Caki2 (cell line): ENCODE measurements around the gene HSPBP1. TPM values are rescaled to one million over a fixed set of nuclear protein-coding genes. Genes with fewer than 3 reads are reported as not detected.

Experiments
- DNase-seq: peaks from one replicate; pipeline ENCODE4 v3.0.0-alpha.2; 2015; ENCODE audit warnings: low read depth
- in situ Hi-C: cut with HindIII; loops from 2 replicates; pipeline ENCODE4 v1.10.0; 2016; ENCODE audit warnings: low sequenced_read_pairs, low pct_unique_long_range_greater_than_20kb, mixed read lengths
- total RNA-seq: library from RNA; depleted of rRNA; stranded (reverse); fragments of >200 nt; shearing (Covaris generic); gene quantifications from 2 replicates; pipeline ENCODE4 v1.2.3, GENCODE V29; 2014; ENCODE audit warnings: low replicate concordance

HSPBP1 gene
- total RNA-seq, 1 experiment from 2014 or later = 145 TPM

GRCh38 chr19:55283548-55284377 is 3.9 kb upstream of the HSPBP1 start, which contains the start of gene BRSK1:
BRSK1 (plus strand) TSS chr19:55283997; CDS start chr19:55284443, 446 bp downstream.
- in situ Hi-C loops = no loop called here

DNA sequence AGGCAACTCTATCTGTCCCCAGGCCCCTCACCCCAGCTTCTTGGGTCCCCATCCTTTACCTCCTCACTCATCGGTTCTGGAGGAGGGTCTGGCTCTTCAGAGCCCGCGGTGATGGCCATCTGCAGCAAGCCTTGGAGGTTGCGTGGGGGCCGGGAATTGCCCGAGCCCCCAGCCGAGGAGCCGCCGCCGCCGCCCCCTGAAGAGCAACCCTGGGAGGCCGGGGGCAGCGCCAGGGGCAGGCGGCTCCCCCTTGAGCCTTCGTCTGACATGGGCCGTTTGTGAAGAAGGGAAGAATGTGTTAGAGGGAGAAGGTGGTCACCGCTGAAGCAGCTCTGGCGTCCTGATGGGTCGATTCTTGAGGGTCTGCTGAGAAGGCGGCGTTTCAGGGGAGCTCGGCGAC is 570 bp downstream of the HSPBP1 start:
- in situ Hi-C loops = no loop called here
- no peak for DNase-seq

More at GRCh38 chr19:55283548-55284377, 3.9 kb upstream of the HSPBP1 start, which contains the start of gene BRSK1:
- DNase-seq = no peak

GRCh38 chr19:55278391-55279135 is 1.3 kb downstream of the HSPBP1 start:
- no peak for DNase-seq
- in situ Hi-C loops = no loop called here

DNA sequence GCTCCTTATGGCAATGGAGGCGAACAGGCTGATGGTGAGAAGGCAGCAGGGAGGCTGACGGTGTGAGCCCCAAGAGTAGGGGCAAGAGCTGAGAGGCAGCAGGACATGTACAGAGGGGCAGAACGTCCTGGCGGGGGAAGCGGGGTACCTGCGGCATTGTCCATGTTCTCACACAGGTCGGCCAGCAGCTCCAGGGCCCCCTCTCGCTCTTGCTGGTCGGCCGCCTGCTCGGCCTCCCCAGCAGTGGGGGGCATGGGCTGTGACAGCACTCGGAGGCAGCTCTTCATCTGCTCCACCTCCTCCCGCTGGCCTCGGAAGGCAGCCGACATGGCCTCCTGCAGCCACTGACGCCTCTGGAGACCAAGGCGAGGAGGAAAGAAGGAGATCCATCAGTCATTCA is 2.4 kb downstream of the HSPBP1 start:
- DNase-seq = no peak
- in situ Hi-C loops = no loop called here

GRCh38 chr19:55276720-55277430 is 3.0 kb downstream of the HSPBP1 start:
- in situ Hi-C loops = no loop called here
- no peak for DNase-seq

GRCh38 chr19:55275851-55276719 is 3.8 kb downstream of the HSPBP1 start:
- in situ Hi-C loops = no loop called here
- no peak for DNase-seq

DNA sequence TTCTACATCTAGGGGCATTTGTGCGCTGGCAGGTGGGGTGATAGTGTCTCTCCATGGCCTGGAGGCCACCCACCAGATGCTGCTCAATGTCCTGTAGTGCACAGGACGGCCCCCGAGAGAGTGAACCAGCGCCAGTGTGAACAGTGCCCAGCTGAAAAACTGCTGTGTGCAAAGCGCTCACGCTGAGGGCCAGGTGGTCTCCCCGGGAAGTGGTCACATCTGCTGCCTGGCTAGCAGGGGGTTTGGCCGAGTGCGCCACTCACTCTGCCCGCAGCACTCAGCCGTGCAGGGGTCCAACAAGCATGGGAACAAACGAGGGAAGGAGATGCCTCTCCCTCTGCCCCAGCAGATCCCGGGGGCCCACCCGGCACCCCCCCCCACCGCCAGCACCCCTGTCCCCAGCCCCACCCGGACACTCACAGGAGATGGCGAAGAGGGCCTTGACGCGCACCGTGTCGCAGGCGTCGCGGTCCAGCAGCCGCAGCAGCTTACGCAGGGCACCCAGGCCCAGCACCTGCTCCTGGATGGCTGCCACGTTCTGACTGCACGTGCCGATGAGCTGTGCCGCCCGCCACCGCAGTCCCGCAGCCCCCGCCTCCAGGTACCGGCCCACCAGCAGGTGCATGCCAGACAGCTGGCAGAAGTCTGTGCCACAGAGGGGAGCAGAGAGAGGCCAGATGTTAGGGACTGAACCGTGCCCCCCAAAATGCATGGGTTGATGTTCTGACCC is 5.8 kb downstream of the HSPBP1 start:
- DNase-seq = no peak
- in situ Hi-C loops = no loop called here

- in situ Hi-C loops = no loop called here
- DNase-seq = no peak
These were observed 7.8 kb downstream of the HSPBP1 start for GRCh38 chr19:55272142-55272541.

GRCh38 chr19:55270172-55270942 is 9.6 kb downstream of the HSPBP1 start:
- in situ Hi-C loops = no loop called here
- no peak for DNase-seq

DNA sequence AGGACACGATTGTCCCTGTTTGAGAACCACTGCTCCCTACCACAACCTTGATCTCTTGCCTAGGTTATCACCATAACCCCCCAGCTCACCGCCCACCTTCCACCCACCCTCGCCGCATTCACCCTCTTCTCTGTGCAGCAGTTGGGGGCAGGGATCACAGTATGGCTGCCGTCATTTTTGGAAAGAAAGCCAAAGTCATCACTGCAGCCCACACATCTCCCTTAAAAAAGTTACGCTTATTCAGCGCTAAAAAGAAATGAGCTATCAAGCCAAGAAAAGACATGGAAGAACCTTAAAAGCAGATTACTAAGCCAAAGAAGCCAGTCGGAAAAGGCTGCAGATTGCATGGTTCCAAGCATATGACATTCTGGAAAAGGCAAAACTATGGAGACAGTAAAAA is 10.6 kb downstream of the HSPBP1 start:
- DNase-seq = no peak
- in situ Hi-C loops = no loop called here

GRCh38 chr19:55266840-55267239 is 13.1 kb downstream of the HSPBP1 start:
- in situ Hi-C loops = no loop called here
- DNase-seq = no peak

- DNase-seq = no peak
- in situ Hi-C loops = no loop called here
These were observed 13.5 kb downstream of the HSPBP1 start for GRCh38 chr19:55266404-55266803.

DNA sequence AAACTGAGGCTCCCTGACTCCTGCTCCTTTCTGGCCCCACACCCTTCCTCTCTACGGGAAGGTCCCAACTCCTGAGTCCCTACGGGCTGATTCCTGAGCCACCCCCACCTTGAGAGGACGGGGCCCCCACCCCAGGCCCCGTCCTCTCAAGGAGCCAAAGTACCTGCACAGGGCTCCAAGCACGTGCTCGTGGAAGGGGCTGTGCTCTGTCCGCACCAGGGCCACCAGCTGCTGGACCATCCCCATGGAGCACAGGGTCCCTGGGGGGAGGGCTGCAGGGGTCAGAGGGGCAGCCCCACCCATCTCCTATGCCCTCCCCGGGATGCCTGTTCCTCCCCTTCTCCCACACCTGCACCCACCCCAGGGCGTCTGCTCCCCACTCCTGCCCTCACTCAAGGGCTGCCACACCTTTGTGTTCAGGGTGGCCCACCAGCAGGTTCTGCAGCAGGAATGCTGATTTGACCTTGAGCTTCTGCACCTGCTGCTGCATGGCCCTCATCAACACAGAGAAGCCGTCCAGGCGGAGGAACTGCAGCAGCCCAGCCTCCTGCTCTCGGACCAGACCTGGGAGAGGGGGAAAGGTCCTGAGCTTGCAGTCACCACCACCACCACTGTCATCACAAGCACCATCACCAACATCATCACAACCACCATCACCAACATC is 14.1 kb downstream of the HSPBP1 start:
- in situ Hi-C loops = no loop called here

DNA sequence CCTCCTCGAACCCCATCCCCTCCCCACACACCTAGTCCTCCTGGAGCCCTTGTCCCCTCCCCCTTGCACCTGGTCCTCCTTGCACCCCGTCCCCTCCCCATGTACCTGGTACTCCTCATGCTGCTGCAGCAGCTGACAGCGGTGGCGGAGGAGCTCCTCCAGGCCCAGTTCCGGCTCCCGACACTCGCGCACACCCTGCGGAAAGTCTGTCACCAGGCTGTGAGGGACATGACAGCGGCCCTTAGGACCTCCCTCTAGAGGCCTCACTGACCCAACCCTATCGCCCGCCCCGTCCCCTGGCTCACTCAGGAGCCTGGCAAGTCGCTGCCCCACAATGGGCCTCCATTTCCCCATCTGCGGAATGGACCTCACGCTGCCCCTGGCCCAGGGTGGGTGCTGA is 14.7 kb downstream of the HSPBP1 start:
- in situ Hi-C loops = no loop called here
- DNase-seq = no peak

More for the DNA sequence above, 14.1 kb downstream of the HSPBP1 start:
- no peak for DNase-seq

DNA sequence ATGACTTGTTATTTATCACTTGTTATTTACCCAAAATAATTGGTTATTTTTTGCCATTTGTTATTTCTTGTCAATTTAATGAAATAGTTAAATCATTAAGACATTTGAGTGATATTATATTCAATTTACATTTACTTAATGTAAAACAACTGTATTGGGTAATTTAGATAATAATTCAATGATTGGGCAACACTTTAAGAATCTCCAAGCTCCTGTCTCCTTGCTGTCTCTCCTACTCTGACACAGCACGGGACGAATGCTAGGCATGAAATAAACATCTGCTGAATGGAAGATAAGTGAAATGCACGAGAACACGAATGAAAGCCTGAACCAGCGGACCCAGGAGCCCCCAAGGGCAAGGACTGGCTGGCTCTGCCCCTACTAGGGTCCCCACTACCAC is 15.4 kb downstream of the HSPBP1 start:
- no peak for DNase-seq

DNA sequence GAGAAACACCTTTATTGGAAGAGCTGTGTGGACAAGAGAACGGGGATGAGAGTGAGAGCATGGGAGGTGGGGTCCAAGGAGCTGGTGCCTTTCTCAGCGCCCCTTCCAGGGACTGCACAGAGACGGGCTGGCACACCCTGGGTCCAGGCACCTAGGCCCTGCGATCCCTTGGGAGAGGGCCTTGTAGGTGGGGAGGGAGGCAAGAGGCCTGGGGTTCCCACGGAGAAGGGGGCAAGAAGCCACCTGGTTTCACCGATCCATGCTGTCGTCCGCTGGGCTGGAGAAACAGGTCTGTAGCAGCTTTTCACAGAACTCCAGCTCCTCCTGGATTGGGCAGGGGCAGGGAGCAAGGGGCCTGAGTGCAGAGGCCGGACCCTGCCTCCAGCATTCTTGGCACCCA is 17.6 kb downstream of the HSPBP1 start:
- DNase-seq = no peak
- in situ Hi-C loops = no loop called here

More for the DNA sequence above, 15.4 kb downstream of the HSPBP1 start:
- in situ Hi-C loops = no loop called here
